Fibroblast of skin of scalp (primary cell): ENCODE measurements around the gene CLEC14A. TPM values are rescaled to one million over a fixed set of nuclear protein-coding genes. Genes with fewer than 3 reads are reported as not detected.

Source experiments
- DNase-seq: peaks from one replicate; pipeline ENCODE4 v3.0.0-alpha.2; 2013
- polyA plus RNA-seq, 2 experiments: library from polyadenylated mRNA; unstranded; fragments of 120-200 nt; gene quantifications; one replicate each; pipeline ENCODE4 v1.2.1, GENCODE V29; 2013; ENCODE audit not compliant: insufficient read length in 2 of 2

Gene CLEC14A, protein sequence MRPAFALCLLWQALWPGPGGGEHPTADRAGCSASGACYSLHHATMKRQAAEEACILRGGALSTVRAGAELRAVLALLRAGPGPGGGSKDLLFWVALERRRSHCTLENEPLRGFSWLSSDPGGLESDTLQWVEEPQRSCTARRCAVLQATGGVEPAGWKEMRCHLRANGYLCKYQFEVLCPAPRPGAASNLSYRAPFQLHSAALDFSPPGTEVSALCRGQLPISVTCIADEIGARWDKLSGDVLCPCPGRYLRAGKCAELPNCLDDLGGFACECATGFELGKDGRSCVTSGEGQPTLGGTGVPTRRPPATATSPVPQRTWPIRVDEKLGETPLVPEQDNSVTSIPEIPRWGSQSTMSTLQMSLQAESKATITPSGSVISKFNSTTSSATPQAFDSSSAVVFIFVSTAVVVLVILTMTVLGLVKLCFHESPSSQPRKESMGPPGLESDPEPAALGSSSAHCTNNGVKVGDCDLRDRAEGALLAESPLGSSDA
- polyA plus RNA-seq (2013, experiment 1 of 2; ENCODE audit: insufficient read length): 1.7 TPM
- 2.6 TPM for polyA plus RNA-seq (2013, experiment 2 of 2; ENCODE audit: insufficient read length)

DNA sequence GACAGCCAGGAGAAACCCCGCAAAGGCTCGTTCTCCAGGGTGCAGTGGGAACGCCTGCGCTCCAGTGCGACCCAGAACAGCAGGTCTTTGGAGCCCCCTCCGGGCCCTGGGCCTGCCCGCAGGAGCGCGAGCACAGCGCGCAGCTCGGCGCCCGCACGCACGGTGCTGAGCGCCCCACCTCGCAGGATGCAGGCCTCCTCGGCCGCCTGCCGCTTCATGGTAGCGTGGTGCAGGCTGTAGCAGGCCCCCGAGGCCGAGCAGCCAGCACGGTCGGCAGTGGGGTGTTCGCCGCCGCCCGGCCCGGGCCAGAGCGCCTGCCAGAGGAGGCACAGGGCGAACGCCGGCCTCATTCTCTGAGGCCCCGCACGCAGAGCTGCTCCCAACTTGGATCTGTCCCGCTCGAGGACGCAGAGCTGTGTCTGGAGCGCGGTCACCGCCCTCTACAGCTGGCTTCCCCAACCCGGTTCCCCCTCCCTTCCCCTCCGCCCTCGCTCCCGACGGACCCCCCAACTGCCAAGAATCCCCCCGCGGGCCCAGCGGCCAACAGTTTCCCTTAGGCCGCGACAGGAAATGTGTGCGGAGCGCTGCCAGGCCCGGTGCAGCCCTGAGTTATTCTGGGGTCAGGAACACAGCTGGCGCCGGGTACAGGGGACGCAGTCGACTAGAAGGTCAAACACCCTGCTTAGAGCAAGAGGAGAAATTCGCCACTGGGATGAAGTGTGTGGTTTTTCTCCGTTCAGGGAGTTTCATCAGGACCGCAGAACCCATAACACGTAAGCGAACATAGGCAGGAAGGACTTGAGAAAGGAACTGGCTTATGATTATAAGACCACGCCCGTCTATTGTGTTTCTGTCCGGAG is at the start of gene CLEC14A:
TSS of gene CLEC14A (minus strand) at position 421 of the 860 bp plus-strand sequence. CDS start at position 350, 71 bp downstream.
- peak; percentile 28 for DNase-seq

DNA sequence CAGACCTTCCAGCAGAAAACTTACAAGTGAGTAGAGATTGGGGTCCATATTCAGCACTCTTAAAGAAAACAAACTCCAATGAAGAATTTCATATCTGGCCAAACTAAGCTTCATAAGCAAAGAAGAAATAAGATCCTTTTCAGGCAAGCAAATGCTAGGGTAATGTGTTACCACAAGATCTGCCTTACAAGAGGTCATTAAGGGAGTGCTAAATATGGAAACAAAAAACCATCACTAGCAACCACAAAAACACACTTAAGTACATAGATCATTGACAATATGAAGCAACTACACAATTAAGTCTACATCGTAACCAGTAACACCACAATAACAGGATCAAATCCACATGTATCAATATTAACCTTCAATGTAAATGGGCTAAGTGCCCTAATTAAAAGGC is 47.1 kb upstream of the CLEC14A start:
- no peak for DNase-seq

DNA sequence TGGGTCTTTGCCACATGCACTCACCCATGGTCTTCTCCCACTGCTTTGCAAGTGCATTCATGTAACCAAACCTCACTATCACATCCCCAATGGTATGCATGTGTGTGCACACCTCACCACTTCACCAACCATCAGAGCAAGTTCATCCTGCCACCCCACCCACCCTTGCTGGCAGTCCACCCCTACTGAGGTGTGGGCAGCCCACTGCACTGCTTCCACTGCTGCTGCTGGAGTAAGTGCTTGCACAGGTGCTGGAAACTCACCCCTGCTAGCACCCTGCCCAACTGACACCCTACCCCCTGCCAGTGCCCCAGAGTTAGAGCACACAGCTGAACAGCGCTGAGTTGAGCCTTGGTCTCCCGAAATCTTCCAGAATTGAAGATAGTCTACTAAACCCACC is 46.1 kb upstream of the CLEC14A start:
- DNase-seq: no peak

DNA sequence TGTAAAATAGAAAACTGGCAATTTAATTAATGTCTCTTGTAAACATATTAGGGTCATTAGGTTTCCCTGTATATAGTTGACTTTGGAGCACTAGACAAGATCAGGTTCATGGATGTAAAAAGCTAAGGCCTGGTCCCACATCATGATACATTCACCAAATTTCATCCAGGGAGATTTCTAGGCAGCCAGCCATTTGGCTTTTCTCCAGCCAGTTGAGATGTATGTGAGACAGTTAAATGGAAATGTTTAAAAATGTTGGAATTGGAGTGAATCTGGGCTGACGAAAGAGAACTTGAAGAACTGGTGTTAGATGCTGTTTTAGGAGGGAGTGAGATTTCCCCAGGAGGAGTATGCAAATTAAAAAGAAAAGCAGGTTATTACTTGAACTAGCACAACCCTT is 41.8 kb upstream of the CLEC14A start:
- peak; percentile 79 for DNase-seq

DNA sequence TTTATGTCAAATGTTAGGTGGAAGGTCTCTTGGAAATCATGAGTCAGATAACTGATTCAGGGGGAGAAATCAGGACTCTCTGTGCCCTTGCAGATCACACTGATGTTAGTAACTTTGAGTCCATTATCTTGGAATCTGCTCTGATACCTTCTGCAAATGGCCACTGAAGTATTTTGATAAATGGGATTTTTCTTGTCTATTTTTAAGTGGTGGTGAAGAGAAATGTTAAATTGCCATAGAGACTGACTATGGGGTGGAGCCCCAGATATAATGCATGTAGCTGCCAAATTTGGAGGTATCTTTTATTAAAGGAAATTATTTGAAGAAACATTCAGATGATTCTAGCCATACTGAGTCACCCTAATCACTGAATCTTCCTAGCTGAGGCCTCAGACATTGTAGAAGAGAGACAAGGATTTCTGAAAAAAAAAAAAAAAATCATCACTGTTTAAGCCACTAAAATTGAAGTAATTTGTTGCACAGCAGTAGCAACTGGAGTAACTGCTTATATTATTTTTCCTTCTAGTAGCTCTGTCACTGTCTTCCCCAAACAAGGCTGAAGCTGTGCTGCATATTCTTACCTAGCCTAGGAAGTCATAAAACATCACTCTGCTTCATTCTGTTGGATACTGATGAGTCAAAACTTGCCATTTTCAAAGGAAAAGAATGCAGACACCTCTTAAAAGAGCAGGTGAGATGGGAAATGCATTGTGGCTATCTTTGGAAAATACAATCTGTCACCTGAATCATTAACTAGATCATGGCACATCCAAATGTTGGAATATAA is 36.0 kb upstream of the CLEC14A start:
- DNase-seq: peak; percentile 75

DNA sequence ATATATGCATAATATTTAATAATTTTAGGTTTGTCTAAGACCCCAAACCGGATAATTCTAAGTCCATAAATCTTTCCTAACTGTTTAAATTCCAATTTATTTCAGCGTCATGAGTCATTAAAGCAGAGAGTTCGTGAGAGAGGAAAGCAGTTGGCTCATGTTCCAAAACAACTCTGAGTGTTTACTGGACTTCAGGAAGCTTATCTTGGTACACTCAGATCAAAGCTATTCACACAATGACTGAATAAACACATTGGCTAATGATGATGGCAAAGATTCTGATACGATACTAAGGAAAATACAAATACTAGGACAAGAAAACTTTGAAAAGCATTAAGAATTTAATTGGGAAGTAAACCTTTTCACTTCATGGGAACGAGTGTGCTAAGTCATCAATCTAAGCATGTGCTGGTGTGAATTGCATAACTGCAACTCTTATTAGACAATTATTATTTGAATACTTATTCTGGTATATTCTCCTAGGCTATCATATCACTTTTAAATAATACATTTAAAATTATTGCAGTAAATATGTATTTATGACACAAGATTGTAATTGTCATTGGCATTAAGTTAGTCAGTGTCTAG is 34.8 kb upstream of the CLEC14A start:
- DNase-seq: peak; percentile 89

DNA sequence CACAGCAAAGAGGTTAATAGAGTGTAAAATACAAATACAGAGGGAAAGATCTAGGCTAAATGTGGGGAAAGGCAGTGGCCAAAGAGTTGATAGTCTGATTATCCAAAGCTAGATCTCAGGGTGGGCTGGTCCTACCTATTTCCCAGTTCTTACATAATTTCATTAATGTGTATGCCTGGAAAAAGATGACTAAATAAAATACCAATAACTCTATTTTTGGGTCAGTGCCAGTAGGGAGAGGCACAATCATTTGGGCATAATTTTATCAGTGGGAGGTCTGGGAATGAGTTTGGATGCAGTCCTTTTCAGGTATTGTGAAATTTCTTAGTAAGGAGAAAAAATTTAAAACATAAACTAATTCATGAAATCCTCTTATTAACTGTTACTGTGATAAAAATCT is 30.6 kb upstream of the CLEC14A start:
- DNase-seq: peak; percentile 18

DNA sequence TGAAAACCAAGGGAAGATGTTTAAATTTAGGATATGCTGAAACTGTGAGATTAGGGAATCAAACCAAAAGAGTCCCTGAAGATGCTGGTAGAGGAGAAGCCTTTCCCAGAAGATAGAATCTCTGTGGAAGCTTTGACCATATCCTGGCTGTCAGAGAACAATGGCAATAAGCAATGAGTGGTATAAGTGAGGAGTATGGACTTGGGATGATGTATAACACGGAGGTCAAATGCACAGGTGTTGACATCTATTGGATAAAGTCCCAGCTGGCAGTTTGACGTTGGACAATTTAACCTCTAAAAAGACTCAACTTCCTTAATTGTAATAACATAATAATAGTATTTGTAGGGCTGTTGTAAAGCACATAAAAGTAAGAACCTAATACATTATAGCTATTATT is 30.1 kb upstream of the CLEC14A start:
- no peak for DNase-seq

DNA sequence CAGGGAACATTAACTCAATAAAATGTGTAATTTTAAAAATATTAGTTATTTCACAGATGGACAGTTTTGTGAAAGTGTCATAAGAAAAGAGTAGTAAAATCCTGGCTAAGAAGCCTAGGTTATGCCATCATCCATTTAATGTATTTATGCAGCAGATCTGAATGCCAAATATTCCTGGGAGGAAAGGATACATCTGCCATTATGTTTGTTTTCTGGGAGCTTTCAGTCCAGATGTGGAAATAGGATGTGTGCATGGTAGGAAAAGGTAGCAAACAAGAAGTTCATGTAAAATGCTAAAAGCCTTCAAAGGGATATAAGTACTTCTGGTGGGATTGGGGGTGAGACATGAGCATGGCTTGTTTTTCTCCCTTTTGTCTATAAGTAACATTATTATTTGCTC is 27.0 kb upstream of the CLEC14A start:
- no peak for DNase-seq

DNA sequence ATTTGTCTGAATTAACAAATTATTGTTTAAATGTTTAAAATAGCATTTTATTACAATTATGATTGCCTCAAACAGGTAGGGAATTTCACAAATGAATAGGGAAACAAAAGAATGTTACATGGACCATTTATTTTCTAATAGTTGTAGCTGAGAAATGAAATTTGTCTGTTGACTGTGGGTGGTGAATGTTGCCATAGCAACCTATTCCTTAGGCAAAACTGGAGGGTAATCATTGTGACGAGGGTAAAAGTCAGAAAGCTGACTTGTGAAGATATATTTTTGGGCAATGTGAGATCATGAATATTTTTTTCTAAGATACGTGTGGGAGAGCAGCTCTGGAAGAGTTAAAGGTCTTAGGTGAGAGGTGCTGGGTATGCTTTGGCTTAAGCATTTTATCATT is 24.2 kb upstream of the CLEC14A start:
- no peak for DNase-seq

DNA sequence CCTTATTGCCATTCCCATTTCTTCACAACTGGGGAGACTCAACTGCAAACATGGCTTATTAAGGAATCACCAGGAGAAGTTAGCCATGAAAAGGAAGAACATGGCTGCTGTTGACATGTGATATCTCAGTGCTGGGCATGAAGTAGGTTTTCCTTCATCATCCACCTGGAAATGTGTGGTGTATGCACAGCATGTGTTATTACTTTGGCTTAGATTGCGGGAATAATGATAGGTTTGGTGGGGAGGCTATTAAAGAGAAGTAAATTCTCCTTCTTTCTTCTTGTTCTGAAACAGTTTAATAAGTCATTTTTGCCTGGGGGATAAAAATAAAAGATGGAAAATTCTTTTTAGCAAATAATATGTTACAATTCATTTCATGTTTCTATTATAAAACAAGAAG is 23.7 kb upstream of the CLEC14A start:
- DNase-seq: no peak

DNA sequence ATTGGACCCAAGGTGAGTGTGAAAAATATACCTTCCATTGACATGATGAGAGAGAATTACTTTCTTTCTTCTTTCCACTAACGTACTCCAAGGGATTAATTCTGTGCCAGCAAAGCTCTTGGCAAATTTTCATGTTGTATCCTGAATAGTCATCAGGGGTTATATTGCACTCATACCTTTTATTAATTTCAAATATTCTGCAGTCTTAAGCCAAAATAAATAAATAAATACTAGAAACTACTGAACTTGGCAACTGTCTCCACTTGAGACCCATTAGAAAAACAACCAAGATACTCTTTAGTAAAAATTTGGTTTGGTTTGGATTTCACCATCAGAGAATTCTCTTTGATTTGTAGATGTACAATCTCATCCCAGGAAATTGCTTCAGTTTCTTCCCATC is 22.1 kb upstream of the CLEC14A start:
- no peak for DNase-seq

DNA sequence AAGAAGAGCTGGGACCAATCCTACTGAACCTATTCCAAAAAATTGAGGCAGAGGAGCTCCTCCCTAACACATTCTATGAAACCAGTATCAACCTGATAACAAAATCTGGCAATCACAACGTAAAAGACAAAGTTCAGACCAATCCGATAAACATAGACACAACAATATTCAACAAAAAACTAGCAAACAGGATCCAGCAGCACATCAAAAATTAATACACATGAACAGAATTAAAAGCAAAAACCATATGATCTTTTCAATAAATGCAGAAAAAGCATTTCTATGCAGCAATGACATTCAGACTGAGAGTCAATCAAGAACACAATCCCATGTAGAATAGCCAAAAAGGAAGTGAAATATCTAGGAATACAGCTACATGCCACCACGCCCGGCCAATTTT is 7.0 kb upstream of the CLEC14A start:
- no peak for DNase-seq

DNA sequence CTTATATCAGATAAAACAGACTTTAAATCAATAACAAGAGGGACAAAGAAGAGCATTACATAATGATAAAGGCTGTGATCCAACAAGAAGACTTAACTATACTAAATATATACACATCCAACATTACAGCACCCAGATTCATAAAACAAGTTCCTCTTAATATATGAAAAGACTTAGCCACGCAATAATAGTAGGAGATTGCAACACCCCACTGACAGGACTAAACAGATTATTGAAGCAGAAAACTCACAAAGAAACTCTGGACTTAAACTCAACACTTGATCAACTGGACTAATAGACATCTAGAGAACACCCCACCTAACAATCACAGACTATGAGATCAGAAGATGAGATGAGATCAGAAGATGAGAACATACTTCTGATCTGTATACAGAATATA is 5.7 kb upstream of the CLEC14A start:
- DNase-seq: no peak

DNA sequence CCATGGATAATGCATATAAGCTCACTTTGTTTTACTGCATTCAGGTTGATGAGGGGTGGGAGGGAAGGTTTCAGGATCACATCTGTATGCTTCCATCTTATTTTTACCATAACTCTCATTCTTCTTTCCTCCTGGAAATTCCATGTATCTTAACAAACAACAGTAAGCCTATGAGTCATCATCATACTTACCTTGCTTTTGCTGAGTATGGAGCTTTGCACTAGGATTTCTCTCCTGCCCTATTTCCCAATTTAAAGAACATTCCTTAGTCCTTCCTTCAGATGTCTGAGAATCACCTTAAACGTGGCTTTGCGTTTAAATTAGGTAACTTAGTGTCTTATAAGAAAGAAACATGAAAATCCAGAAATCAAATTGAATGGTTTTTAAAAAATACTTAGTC is 1.6 kb upstream of the CLEC14A start:
- no peak for DNase-seq

DNA sequence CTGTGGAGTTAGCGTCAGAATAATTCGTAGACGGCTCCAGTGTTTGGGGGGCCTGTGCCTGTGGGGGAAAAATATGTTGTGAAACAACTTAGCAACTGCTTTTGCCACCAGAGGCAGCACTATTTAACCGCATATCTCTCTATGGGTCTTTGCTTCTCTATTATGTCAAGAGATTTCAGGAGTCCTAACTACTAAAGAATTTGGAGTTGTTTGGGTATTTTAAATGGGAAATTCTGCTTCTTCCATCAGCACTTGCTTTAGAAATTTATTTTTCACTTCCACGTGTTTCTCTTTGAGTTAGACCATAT is 594 bp upstream of the CLEC14A start:
- DNase-seq: peak; percentile 61

DNA sequence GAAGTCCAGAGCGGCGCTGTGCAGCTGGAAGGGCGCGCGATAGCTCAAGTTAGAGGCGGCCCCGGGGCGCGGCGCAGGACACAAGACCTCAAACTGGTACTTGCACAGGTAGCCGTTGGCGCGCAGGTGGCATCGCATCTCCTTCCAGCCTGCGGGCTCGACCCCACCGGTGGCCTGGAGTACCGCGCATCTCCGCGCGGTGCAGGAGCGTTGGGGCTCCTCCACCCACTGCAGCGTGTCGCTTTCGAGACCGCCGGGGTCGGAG is 553 bp downstream of the CLEC14A start:
- DNase-seq: no peak

DNA sequence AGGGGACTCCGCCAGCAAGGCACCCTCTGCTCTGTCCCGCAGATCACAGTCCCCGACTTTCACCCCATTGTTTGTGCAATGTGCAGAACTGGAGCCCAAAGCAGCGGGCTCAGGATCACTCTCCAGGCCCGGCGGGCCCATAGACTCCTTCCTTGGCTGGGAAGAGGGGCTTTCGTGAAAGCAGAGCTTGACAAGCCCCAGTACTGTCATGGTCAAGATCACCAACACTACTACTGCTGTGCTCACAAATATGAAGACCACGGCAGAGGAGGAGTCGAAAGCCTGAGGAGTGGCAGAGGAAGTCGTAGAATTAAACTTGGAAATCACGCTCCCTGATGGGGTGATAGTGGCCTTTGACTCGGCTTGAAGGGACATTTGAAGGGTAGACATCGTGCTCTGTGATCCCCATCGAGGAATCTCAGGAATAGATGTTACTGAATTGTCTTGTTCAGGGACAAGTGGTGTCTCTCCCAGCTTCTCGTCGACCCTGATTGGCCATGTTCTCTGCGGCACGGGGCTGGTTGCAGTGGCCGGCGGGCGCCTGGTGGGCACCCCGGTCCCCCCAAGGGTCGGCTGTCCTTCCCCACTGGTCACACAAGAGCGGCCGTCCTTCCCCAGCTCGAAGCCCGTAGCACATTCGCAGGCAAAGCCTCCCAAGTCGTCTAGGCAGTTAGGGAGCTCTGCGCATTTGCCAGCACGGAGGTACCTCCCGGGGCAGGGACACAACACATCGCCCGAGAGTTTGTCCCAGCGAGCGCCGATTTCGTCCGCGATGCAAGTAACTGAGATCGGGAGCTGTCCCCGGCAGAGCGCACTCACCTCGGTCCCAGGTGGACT is 1.1 kb downstream of the CLEC14A start:
- DNase-seq: peak; percentile 9

DNA sequence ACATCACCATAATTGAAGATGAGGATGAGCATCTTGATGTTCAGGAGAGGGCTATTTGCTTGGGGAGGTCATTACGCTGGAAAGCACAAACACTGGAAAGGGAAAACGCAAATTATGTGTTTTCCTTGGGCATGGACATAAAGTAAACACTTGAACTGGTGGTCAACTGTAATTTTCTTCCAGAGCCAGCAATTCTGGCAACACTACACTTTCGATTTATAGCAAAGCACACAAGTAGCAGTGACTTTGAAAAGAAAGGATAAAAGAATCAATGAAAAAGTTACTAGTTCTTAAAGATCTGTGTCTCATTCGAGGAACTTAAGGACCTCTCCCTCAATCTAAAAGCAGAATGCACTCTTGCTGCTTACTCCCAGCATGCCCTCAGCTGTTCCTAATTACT is 2.2 kb downstream of the CLEC14A start:
- DNase-seq: no peak

DNA sequence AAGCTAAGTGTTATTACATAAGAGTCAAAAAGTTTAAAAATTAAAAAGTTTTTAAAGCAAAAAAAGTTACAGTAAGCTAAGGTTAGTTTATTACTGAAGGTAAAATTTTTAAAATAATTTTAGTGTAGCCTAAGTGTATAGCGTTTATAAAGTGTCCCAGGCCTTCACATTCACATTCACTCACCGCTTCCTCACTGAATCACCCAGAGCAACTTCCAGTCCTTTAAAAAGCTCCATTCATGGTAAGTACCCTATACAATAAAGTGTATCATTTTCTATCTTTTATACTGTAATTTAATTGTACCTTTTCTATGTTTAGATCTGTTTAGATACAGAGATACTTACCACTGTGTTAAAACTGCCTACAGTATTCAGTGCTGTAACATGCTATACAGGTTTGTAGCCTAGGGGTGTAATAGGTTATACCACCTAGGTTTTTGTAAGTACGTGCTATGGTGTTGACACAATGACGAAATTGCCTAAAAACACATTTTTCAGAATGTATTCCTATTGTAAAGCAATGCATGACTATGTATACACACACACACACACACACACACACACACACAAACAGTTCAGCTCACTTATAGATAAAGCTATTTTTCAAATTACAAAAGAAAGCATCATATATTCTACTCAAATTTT is 3.7 kb downstream of the CLEC14A start:
- DNase-seq: no peak

DNA sequence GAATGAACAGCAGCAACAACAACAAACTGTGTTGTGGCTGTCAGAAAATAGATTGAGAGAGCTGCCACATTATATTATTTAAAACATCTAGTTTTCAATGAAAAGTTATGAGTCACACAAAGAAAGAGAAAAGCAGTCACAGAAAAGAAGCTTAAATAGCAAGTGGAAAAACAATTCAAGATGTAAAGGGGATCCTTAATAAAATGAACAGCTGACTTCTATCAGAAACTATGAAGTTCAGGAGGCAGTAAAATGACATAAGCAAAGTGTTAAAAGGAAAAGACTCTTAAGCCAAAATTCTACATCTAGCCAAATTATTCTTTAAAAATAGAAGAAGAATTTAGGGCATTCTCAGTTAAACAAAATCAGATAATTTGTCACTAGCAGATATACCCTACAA is 5.6 kb downstream of the CLEC14A start:
- DNase-seq: peak; percentile 34
